GM12865 (cell line): ENCODE results near the gene AP4E1.
"Not testable (repeated sequence)": the region's sequence is repeated elsewhere in the genome, so short reads cannot be mapped to it uniquely, and the experiment has no call there.

Experiments
- DNase-seq: peaks from one replicate; pipeline ENCODE4 v3.0.0; 2010; ENCODE audit warnings: low read depth
- H3K4me3 ChIP-seq: 2 replicates; pipeline ENCODE4 v1.5.1; 2011; ENCODE audit warnings: mild to moderate bottlenecking, low read depth, low read length, control low read depth
- CTCF ChIP-seq: IDR thresholded peaks from 2 replicates; pipeline ENCODE4 v1.5.1; 2011; ENCODE audit warnings: low read length, control low read depth, low read depth, inconsistent platforms; ENCODE audit not compliant: insufficient read depth; ENCODE audit errors: missing control alignments

Gene AP4E1

GRCh38 chr15:50888054-50888453 lies 20.4 kb upstream of the AP4E1 start:
- DNase-seq, result no peak
- H3K4me3 ChIP-seq, result no peak overlapping the region
- no peak for TF ChIP-seq CTCF

GRCh38 chr15:50889589-50889988 lies 18.9 kb upstream of the AP4E1 start:
- TF ChIP-seq CTCF, result no peak
- no peak for DNase-seq
- H3K4me3 ChIP-seq, result no peak overlapping the region

- no peak for TF ChIP-seq CTCF
- no peak for DNase-seq
These were observed 17.7 kb upstream of the AP4E1 start for GRCh38 chr15:50890751-50891150.

GRCh38 chr15:50891159-50891558 lies 17.3 kb upstream of the AP4E1 start:
- no peak for TF ChIP-seq CTCF
- DNase-seq, result no peak
- no peak overlapping the region for H3K4me3 ChIP-seq

More at GRCh38 chr15:50890751-50891150, 17.7 kb upstream of the AP4E1 start:
- H3K4me3 ChIP-seq, result no peak overlapping the region

- H3K4me3 ChIP-seq, result no peak overlapping the region
- no peak for DNase-seq
- TF ChIP-seq CTCF, result no peak
These were observed 14.5 kb upstream of the AP4E1 start for GRCh38 chr15:50893976-50894375.

GRCh38 chr15:50901390-50901789 lies 7.1 kb upstream of the AP4E1 start:
- DNase-seq, H3K4me3 ChIP-seq: not testable (repeated sequence)

GRCh38 chr15:50904211-50904610 lies 4.3 kb upstream of the AP4E1 start:
- TF ChIP-seq CTCF, result no peak
- H3K4me3 ChIP-seq, result no peak overlapping the region
- DNase-seq, result no peak
